AG09309 (cell line): ENCODE measurements around the gene PRKACA.
A peak's percentile ranks its signal among the peaks of the same experiment; 100 is the strongest.

Experiments
- DNase-seq: peaks from one replicate; pipeline ENCODE4 v3.0.0-alpha.2; 2010; ENCODE audit warnings: low read depth
- H3K4me3 ChIP-seq: 2 replicates; pipeline ENCODE4 v1.5.1; 2011; ENCODE audit warnings: mild to moderate bottlenecking, low read depth, low read length, moderate library complexity; ENCODE audit not compliant: control insufficient read depth
- TF ChIP-seq, protein P1 (sequence below): IDR thresholded peaks from 2 replicates; pipeline ENCODE4 v1.5.1; 2011; ENCODE audit warnings: mild to moderate bottlenecking, low read depth, low read length, inconsistent platforms; ENCODE audit not compliant: insufficient read depth, control insufficient read depth; ENCODE audit errors: missing control alignments

PRKACA gene

DNA sequence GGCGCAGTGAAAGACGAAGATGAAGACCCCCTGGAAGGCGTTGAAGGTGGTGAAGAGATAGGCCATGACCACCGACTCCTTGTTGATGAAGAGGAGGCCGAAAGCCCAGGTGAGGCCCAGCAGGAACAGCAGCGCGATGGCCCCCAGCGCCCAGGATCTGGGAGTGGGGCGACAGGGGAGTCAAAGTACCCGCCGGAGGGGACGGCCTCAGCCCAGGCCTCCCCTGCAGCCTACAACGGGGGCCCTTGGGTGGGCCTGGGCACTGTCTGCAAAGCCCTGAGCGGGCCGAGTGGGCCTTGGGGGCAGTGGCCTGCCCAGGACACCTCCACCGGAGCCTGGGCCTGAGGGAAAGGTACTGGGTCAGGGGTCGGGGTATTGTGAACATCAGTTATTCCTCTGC, 37.8 kb upstream of the PRKACA start:
- no peak for DNase-seq
- H3K4me3 ChIP-seq: no peak overlapping the region
- TF ChIP-seq, protein P1, sequence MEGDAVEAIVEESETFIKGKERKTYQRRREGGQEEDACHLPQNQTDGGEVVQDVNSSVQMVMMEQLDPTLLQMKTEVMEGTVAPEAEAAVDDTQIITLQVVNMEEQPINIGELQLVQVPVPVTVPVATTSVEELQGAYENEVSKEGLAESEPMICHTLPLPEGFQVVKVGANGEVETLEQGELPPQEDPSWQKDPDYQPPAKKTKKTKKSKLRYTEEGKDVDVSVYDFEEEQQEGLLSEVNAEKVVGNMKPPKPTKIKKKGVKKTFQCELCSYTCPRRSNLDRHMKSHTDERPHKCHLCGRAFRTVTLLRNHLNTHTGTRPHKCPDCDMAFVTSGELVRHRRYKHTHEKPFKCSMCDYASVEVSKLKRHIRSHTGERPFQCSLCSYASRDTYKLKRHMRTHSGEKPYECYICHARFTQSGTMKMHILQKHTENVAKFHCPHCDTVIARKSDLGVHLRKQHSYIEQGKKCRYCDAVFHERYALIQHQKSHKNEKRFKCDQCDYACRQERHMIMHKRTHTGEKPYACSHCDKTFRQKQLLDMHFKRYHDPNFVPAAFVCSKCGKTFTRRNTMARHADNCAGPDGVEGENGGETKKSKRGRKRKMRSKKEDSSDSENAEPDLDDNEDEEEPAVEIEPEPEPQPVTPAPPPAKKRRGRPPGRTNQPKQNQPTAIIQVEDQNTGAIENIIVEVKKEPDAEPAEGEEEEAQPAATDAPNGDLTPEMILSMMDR: no peak

DNA sequence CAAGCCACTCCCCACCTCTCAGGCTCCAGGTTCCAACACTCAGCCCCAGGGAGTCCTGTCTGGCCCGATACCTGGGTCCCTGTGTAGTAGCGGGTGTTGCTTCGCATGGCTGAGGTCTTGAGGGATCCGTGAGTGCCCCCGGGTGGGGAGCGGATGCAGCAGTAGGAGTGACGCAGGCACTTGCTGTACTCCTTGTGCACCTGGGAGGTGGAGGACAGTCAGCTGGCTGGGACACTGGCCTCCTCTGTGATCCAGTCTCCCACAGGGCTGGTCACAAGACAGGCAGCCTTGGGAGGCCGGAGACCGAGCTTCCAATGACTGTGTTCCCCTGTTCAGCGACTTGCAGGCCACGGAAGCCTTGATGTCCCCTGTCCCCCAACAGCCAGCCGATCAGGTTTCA, 35.2 kb upstream of the PRKACA start:
- TF ChIP-seq, protein P1: no peak
- H3K4me3 ChIP-seq: no peak overlapping the region
- DNase-seq: no peak

DNA sequence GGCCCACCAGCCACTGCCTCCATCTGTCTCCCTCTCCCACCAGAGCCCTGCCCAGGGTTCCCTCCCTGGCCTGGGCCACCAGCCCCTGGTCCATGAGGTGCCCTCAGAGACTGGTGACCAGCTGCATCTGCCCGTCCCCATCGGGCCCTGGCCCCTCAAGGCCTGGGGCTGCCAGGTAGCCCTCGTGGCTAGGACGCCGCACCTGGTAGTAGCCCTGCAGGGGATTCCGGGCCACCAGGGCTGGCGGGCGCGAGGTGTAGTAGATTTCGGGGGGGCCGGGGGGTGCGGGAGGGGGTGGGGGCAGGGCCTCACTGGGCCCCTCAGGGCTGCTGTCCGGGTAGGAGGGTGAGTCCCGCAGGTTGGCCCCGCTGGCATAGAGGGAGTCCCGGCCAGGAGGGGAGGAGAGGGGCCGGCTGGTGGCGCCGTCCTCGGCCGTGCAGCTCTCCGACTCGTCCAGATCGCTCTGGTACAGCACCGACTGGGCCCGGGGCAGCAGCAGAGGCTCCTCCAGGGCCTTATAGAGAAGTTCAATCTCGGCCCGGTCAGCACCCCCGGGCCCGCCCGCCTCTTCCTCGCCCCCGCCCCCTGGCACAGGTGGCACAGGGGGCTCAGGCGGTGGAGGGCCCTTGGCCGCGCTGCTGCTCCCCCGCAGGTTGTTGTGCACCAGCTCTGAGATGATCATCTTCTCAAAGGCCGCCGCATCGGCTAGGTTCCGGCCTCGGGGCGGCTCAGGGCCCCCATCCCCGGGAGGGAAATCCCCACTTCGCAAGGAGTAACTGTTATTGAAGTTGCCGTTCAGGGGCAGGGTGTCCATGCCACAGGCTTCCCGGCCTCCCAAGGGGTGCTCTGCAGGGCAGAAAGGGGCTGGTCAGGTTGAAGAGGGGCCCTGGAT, 33.5 kb upstream of the PRKACA start:
- TF ChIP-seq, protein P1: no peak
- DNase-seq: no peak
- no peak overlapping the region for H3K4me3 ChIP-seq

DNA sequence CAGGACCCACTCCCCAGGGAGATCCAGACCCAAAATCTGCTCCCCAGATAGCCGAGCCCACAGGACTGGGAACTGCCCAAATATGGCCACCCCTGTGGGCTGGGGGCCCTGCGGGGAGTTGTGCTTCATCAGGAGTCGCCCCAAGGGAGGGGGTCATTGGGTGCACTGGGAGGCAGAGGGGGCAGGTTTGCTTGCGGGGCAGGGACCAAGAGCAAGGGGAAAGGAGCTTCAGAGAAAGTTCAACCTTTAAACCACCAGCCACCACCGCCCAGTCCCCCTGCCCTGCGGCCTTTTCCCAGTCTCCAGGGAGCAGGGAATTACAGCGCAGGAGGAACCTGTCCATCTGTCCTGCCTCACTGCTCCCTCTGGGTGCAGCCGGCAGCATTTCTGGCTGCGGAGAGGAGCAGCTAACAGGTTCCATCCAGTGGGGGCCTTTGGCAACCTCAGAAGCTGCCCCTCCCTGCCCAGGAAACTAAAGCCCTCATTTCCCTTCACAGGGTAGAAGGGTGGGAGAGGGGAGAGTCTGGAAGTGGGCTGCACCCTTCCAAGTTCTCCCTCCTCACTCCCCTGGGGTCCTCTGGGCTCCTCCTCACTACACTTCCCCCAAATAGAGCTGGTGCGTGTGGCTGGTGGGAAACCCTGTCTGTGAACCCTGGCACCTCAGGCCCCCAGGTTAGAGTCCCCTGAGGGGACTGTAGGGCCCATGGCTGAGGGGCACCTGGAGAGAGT, 32.6 kb upstream of the PRKACA start:
- no peak for DNase-seq
- TF ChIP-seq, protein P1: no peak
- no peak overlapping the region for H3K4me3 ChIP-seq

GRCh38 chr19:14149509-14149994, 32.0 kb upstream of the PRKACA start:
- TF ChIP-seq, protein P1: no peak
- H3K4me3 ChIP-seq: peak overlapping the region; percentile 2; the same call in 1 of the 2 replicates
- DNase-seq: no peak

GRCh38 chr19:14148751-14149410, 31.3 kb upstream of the PRKACA start:
- H3K4me3 ChIP-seq: no peak overlapping the region
- TF ChIP-seq, protein P1: no peak
- DNase-seq: no peak
